Measurements from ENCODE around the gene TMEM266.

TMEM266 gene

GRCh38 chr15:76165951-76166350 is 106.2 kb downstream of the TMEM266 start:
- no peak for DNase-seq (ENCODE audit: extremely low spot score)
- CTCF ChIA-PET, result interaction anchor here (0.8 to 8.4 kb wide), 3 partner anchors 12 to 27 kb away, joined by 5 to 73 read pairs (median 16); no protein-coding TSS in a partner anchor

GRCh38 chr15:76168237-76168984 is 108.6 kb downstream of the TMEM266 start:
- ChIA-PET POLR2A (no interaction called here), CTCF (interaction anchor here (1.1 to 8.4 kb wide), 5 partner anchors 9 to 30 kb away, joined by 3 to 73 read pairs (median 16); no protein-coding TSS in a partner anchor)
- no peak for DNase-seq (ENCODE audit: extremely low spot score)
- no peak for TF ChIP-seq CTCF (IDR thresholded peaks at IDR 0.05; ENCODE audit: control extremely low read depth, extremely low read depth, low read depth, missing control alignments)

More at GRCh38 chr15:76165951-76166350, 106.2 kb downstream of the TMEM266 start:
- TF ChIP-seq CTCF (IDR thresholded peaks at IDR 0.05; ENCODE audit: control extremely low read depth, extremely low read depth, low read depth, missing control alignments), result no peak
- POLR2A ChIA-PET, result no interaction called here

- DNase-seq (ENCODE audit: extremely low spot score), result no peak
- CTCF ChIA-PET, result interaction anchor here (1.1 to 8.4 kb wide), 4 partner anchors 9 to 19 kb away, joined by 3 to 73 read pairs (median 10); no protein-coding TSS in a partner anchor
- POLR2A ChIA-PET, result no interaction called here
- no peak for TF ChIP-seq CTCF (IDR thresholded peaks at IDR 0.05; ENCODE audit: control extremely low read depth, extremely low read depth, low read depth, missing control alignments)
Measured at GRCh38 chr15:76169018-76169417, 109.2 kb downstream of the TMEM266 start.

- CTCF ChIA-PET, result interaction anchor here (1.2 to 8.4 kb wide), 3 partner anchors 11 to 21 kb away, joined by 3 to 73 read pairs (median 17); no protein-coding TSS in a partner anchor
- no peak for DNase-seq (ENCODE audit: extremely low spot score)
- TF ChIP-seq CTCF (IDR thresholded peaks at IDR 0.05; ENCODE audit: control extremely low read depth, extremely low read depth, low read depth, missing control alignments), result no peak
- POLR2A ChIA-PET, result no interaction called here
Measured at GRCh38 chr15:76169911-76170800, 110.4 kb downstream of the TMEM266 start.

- no peak for TF ChIP-seq CTCF (IDR thresholded peaks at IDR 0.05; ENCODE audit: control extremely low read depth, extremely low read depth, low read depth, missing control alignments)
- POLR2A ChIA-PET, result no interaction called here
- CTCF ChIA-PET, result interaction anchor here (1.0 to 1.5 kb wide), 3 partner anchors 11 to 24 kb away, joined by 3 to 4 read pairs (median 3); no protein-coding TSS in a partner anchor
- DNase-seq (ENCODE audit: extremely low spot score), result no peak
Measured at GRCh38 chr15:76172782-76173181, 113.0 kb downstream of the TMEM266 start.

- no peak for TF ChIP-seq CTCF (IDR thresholded peaks at IDR 0.05; ENCODE audit: control extremely low read depth, extremely low read depth, low read depth, missing control alignments)
- DNase-seq (ENCODE audit: extremely low spot score), result no peak
- POLR2A ChIA-PET, result no interaction called here
- CTCF ChIA-PET, result interaction anchor here (1.0 to 1.5 kb wide), 3 partner anchors 11 to 25 kb away, joined by 3 to 4 read pairs (median 3); no protein-coding TSS in a partner anchor
Measured at GRCh38 chr15:76173317-76173834, 113.6 kb downstream of the TMEM266 start.
